ENCODE measurements around the gene MRPL39. TPM values are rescaled to one million over a fixed set of nuclear protein-coding genes. Genes with fewer than 3 reads are reported as not detected.

MRPL39 gene
- total and polyA plus RNA-seq, 4 donors: 19.2 to 35.7 (median 24.4) TPM

GRCh38 chr21:25640943-25641292 is 33.6 kb upstream of the MRPL39 start:
- DNase-seq (ENCODE audit: low spot score): no peak

GRCh38 chr21:25640202-25640942 is 33.1 kb upstream of the MRPL39 start:
- no peaks in the 10 kb centered on the region for H3K36me3 ChIP-seq (ENCODE audit: control insufficient read depth in 4 of 4, insufficient read depth in 3 of 4, low read depth in 1 of 4, low read length in 3 of 4)
- H3K27me3 ChIP-seq (ENCODE audit: control insufficient read depth in 4 of 4, insufficient read depth in 4 of 4, low read length in 3 of 4): peaks cover 0 to 8% (median 6%) of the 10 kb centered on the region in 4 donors
- DNase-seq (ENCODE audit: low spot score): no peak
- peak overlapping the region in 1 of 2 donors; percentile 10 for H3K9ac ChIP-seq (ENCODE audit: low read depth in 1 of 2, low read length in 2 of 2)
- 11% methylated on average over 27 of the region's 27 CpGs for WGBS
- H3K27ac ChIP-seq (ENCODE audit: low read depth in 1 of 2, low read length in 2 of 2): peak overlapping the region in 1 of 2 donors; percentile 43
- no peaks in the 10 kb centered on the region for H3K9me3 ChIP-seq (ENCODE audit: control insufficient read depth in 4 of 4, low read length in 3 of 4)
- H3K4me1 ChIP-seq (ENCODE audit: control insufficient read depth in 4 of 4, insufficient read depth in 4 of 4, low read length in 3 of 4): peaks cover 2 to 19% (median 12%) of the 10 kb centered on the region in 4 donors
- peak overlapping the region in 2 of 3 donors; percentile 45 to 63 for H3K4me3 ChIP-seq (ENCODE audit: low read depth in 1 of 3, low read length in 3 of 3)
- TF ChIP-seq ATF3 (IDR thresholded peaks at IDR 0.05): no peak
- no peak for TF ChIP-seq RXRA (IDR thresholded peaks at IDR 0.05)
- TF ChIP-seq NR2F2 (IDR thresholded peaks at IDR 0.05): no peak
- no peak for TF ChIP-seq REST (IDR thresholded peaks at IDR 0.05)
- TF ChIP-seq HNF4G (IDR thresholded peaks at IDR 0.05): no peak
- no peak for TF ChIP-seq SP1 (IDR thresholded peaks at IDR 0.05)
- no peak for TF ChIP-seq YY1 (IDR thresholded peaks at IDR 0.05)
- no peak for TF ChIP-seq ZBTB33 (IDR thresholded peaks at IDR 0.05)
- no peak for TF ChIP-seq FOXA2 (IDR thresholded peaks at IDR 0.05)
- TF ChIP-seq EGR1 (IDR thresholded peaks at IDR 0.05; ENCODE audit: low read depth in 2 of 2): no peak
- TF ChIP-seq MAX (IDR thresholded peaks at IDR 0.05): no peak
- no peak for TF ChIP-seq RAD21 (IDR thresholded peaks at IDR 0.05)

More at GRCh38 chr21:25640943-25641292, 33.6 kb upstream of the MRPL39 start:
- 69% methylated on average over 5 of the region's 5 CpGs for WGBS
- no peak overlapping the region for H3K27ac ChIP-seq (ENCODE audit: low read depth in 1 of 2, low read length in 2 of 2)
- no peaks in the 10 kb centered on the region for H3K36me3 ChIP-seq (ENCODE audit: control insufficient read depth in 4 of 4, insufficient read depth in 3 of 4, low read depth in 1 of 4, low read length in 3 of 4)
- H3K9ac ChIP-seq (ENCODE audit: low read depth in 1 of 2, low read length in 2 of 2): no peak overlapping the region
- peaks cover 2 to 19% (median 12%) of the 10 kb centered on the region in 4 donors for H3K4me1 ChIP-seq (ENCODE audit: control insufficient read depth in 4 of 4, insufficient read depth in 4 of 4, low read length in 3 of 4)
- peaks cover 0 to 8% (median 6%) of the 10 kb centered on the region in 4 donors for H3K27me3 ChIP-seq (ENCODE audit: control insufficient read depth in 4 of 4, insufficient read depth in 4 of 4, low read length in 3 of 4)
- no peak overlapping the region for H3K4me3 ChIP-seq (ENCODE audit: low read depth in 1 of 3, low read length in 3 of 3)
- H3K9me3 ChIP-seq (ENCODE audit: control insufficient read depth in 4 of 4, low read length in 3 of 4): no peaks in the 10 kb centered on the region
- TF ChIP-seq NR2F2 (IDR thresholded peaks at IDR 0.05): no peak
- TF ChIP-seq MAX (IDR thresholded peaks at IDR 0.05): no peak
- no peak for TF ChIP-seq YY1 (IDR thresholded peaks at IDR 0.05)
- no peak for TF ChIP-seq ZBTB33 (IDR thresholded peaks at IDR 0.05)
- TF ChIP-seq CTCF (IDR thresholded peaks at IDR 0.05; ENCODE audit: low read depth, low read length, missing input control): no peak
- TF ChIP-seq HNF4G (IDR thresholded peaks at IDR 0.05): no peak
- TF ChIP-seq JUND (IDR thresholded peaks at IDR 0.05): no peak
- no peak for TF ChIP-seq EGR1 (IDR thresholded peaks at IDR 0.05; ENCODE audit: low read depth in 2 of 2)

Data from liver (tissue), 9 donors.